Islet of Langerhans (tissue), 1 donor: ENCODE data around the gene PHTF2.
"Not testable (repeated sequence)": the region's sequence is repeated elsewhere in the genome, so short reads cannot be mapped to it uniquely, and the experiment has no call there.

Experiments
- FAIRE-seq: peaks from one replicate; lab custom pipeline; 2011; peaks lifted over from hg19 to GRCh38; lab: Jason Lieb, UNC

Gene PHTF2

DNA sequence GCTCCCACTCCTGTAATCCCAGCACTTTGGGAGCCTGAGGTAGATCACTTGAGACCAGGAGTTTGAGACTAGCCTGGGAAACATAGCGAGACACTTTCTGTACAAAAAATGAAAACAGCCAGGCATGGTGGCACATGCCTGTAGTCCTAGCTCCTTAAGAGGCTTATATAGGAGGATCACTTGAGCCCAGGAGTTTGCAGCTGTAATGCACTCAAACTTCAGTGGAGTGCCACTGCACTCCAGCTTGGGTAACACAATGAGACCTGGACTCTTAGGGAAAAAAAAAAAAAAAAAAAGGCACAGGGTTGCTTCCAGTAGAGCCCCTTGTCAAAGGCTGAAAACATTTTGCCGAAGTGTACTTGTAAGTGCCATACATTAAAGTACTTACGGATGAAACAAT, 195.3 kb downstream of the PHTF2 start:
- FAIRE-seq = no peak

DNA sequence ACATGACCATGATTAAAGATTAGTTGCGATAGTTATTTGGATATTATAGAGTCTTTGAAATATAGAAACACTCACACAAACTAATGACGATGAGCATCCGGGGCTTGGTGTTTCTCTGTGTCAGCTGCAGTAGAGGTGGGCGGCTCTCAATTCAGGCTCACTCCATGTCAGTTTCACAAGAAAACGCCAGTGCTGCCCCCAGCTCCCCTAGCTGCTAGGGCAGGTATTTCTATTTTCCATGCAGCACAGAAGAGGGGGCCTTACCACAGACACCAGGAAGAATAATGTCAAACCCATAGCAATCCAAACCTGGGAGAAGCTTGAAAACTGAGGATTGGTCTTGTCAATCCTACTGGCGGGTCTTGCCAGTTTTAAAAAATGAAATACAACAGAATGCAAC, 197.1 kb downstream of the PHTF2 start:
- no peak for FAIRE-seq

DNA sequence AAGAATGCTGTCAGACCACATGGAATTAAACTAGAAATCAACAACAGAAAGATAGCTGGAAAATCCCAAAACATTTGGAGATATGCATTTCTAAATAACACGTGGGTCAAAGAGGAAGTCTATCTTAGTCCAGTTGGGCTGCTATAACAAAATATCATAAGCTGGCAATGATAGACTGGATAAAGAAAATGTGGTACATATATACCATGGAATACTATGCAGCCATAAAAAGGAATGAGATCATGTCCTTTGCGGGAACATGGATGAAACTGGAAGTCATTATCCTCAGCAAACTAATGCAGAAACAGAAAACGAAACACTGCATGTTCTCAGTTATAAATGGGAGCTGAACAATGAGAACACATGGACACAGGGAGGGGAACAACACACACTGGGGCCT, 200.6 kb downstream of the PHTF2 start:
- FAIRE-seq = not testable (repeated sequence)

DNA sequence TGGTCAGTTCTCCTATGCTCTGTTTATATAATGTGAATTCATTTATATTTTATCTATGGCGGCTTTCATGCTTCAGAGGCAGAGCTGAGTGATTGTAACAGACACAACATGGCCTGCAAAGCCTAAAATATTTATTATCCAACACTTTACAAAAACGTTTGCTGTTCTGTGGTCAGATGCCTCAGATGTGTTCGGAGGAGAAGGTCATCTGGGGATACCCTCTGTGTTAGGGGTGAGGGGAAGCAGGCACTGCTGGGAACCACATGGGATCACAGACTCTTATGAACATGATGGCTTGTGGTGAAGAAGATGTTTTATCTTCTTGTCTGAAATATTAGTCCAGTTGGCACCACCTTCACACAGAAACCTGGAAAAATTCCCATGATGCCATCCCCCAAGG, 203.4 kb downstream of the PHTF2 start:
- no peak for FAIRE-seq

DNA sequence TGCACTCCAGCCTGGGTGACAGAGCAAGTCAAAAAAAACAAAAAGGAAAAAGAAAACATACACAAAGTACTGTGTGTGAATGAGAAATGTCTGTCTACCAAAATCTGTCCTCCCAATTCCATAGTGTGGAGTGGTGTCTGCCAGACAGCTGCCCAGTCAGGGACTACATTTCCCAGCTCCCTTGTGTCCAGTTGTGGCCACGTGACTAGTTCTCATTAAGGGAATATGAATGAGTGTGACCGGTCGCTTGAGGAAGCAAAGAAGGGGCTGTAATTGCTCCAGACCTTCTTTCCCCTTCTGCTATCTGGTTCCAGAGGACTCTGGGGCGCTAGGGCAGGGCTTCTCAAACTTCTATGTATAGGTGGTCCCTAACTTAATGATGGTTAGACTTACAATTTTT, 204.1 kb downstream of the PHTF2 start:
- FAIRE-seq = no peak

DNA sequence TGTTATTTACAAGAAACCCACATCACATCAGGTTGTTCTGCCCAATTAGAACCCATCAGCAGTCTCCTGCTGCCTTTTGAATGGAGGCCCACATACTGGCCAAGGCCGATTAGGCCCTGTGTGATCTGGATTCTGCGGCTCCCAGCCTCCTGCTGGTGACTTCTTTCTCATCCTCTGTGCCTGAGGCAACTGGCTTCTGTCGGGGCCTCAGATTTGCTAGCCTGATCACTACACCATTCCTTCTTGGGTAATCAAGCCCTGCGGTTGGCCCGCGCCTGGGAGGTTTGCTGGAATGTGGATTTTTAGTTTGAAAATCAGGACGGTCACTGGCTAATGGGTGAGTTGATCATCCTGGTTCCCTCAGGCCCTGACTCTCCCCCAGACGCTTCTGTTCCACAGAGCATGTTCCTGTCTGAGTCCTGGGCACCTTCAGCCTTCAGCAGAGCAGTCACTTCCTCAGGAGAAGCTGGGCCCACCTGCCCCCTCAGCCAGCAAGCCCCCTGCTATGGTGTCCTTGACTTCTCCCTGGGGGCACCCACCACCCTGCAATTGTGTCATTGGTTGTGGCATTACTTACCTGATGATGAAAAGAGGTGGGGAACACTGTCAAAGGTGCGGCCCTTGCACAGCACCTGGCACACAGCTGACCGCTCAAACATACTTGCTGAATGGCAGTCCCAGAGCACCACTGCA, 207.6 kb downstream of the PHTF2 start:
- no peak for FAIRE-seq
